HL-60 (cell line): ENCODE data around the gene SDHAF2.

Experiments used
- DNase-seq, 2 experiments: peaks; one replicate each; pipeline ENCODE4 v3.0.0-alpha.2; 2010 to 2020; ENCODE audit warnings: low read depth in 1 of 2, low spot score in 1 of 2
- H3K27ac ChIP-seq: fragments of 250-450 bp; sonication (Bioruptor Pico); replicated peaks from 2 replicates; pipeline ENCODE4 v1.5.1; 2020; ENCODE audit warnings: mild to moderate bottlenecking, moderate library complexity
- H3K27me3 ChIP-seq: fragments of 250-450 bp; sonication (Bioruptor Pico); 2 replicates; pipeline ENCODE4 v1.5.1; 2021; ENCODE audit warnings: mild to moderate bottlenecking, moderate library complexity; ENCODE audit not compliant: insufficient read depth, poor library complexity, severe bottlenecking
- H3K4me3 ChIP-seq: replicated peaks from 2 replicates; pipeline ENCODE4 v1.5.1; 2011; ENCODE audit warnings: mild to moderate bottlenecking, control low read depth, low read length; ENCODE audit not compliant: insufficient read depth
- GABPA ChIP-seq: IDR thresholded peaks from 2 replicates; pipeline ENCODE4 v1.6.1; 2012; ENCODE audit warnings: low read depth
- POLR2AphosphoS5 ChIP-seq: IDR thresholded peaks from 2 replicates; pipeline ENCODE4 v1.6.1; 2012; ENCODE audit warnings: low read depth
- SPI1 ChIP-seq: IDR thresholded peaks from 2 replicates; pipeline ENCODE4 v1.6.1; 2012; ENCODE audit warnings: low read depth, mild to moderate bottlenecking, borderline replicate concordance
- TF ChIP-seq, protein P1 (sequence below): IDR thresholded peaks from one replicate; pipeline ENCODE4 v1.5.1; 2011; ENCODE audit warnings: low read length, control low read depth, inconsistent platforms; ENCODE audit not compliant: insufficient read depth
- TF ChIP-seq, protein P2 (sequence below): IDR thresholded peaks from 2 replicates; pipeline ENCODE4 v1.6.1; 2012; ENCODE audit warnings: low read depth; ENCODE audit not compliant: insufficient replicate concordance

SDHAF2 gene

DNA sequence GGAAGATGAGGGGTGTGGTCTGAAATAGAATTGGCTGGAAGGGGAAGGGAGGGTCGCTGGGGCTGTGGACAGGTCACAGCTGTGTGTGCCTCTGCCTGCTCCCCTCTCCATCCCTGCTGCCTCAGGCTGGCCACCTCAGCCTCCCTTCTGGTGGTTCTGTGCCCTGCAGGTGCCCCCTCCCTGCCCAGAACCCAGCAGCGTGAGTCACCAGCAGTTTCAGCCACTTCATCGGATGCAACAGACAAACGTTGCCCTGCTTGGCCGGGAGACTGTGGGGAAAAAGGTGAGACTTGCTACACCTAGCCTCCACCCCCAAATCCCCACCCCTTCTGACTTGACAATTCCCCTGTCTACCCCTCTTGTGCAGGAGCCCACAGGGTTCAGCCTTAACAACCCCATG is 56.9 kb downstream of the SDHAF2 start:
- TF ChIP-seq SPI1 = no peak
- TF ChIP-seq POLR2AphosphoS5 = no peak
- TF ChIP-seq, protein P1, sequence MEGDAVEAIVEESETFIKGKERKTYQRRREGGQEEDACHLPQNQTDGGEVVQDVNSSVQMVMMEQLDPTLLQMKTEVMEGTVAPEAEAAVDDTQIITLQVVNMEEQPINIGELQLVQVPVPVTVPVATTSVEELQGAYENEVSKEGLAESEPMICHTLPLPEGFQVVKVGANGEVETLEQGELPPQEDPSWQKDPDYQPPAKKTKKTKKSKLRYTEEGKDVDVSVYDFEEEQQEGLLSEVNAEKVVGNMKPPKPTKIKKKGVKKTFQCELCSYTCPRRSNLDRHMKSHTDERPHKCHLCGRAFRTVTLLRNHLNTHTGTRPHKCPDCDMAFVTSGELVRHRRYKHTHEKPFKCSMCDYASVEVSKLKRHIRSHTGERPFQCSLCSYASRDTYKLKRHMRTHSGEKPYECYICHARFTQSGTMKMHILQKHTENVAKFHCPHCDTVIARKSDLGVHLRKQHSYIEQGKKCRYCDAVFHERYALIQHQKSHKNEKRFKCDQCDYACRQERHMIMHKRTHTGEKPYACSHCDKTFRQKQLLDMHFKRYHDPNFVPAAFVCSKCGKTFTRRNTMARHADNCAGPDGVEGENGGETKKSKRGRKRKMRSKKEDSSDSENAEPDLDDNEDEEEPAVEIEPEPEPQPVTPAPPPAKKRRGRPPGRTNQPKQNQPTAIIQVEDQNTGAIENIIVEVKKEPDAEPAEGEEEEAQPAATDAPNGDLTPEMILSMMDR = no peak
- Histone ChIP-seq H3K27ac (no peak overlapping the region), H3K27me3 (no peaks in the 10 kb centered on the region), H3K4me3 (no peak overlapping the region)
- no peak for DNase-seq

DNA sequence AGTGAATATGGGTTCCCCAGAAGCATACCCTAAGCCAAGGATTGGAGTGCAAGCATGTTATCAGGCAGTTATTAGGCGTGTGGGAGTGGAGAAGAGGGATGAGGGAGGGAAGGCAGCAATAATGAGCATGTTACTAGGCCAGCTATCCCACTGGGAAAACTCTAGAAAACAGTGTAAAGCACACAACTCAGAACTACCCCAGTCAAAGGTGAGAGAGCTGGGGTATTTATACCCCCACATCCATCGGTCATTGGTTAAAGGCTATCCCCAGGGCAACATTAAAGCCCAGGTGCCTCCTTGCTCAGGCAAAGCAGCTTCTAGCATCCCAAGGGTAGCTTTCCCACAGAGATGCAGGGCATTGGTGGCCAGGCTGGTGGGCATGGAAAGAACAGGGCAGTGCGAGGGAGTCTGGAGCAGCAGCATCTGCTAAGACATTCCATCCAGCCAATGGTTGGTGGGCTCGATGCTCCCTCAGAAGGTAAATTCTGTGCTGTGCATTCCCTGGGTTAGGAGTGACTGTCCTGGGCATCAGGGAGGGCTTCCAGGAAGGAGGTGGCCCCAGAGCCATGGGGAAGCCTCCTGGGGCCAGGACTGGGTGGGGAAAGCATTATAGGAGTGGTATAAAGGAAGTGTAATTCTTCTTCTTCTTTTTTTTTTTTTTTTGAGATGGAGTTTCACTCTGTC is 57.6 kb downstream of the SDHAF2 start:
- Histone ChIP-seq H3K27me3 (peaks cover 2% of the 10 kb centered on the region), H3K4me3 (no peak overlapping the region), H3K27ac (no peak overlapping the region)
- TF ChIP-seq, protein P2, sequence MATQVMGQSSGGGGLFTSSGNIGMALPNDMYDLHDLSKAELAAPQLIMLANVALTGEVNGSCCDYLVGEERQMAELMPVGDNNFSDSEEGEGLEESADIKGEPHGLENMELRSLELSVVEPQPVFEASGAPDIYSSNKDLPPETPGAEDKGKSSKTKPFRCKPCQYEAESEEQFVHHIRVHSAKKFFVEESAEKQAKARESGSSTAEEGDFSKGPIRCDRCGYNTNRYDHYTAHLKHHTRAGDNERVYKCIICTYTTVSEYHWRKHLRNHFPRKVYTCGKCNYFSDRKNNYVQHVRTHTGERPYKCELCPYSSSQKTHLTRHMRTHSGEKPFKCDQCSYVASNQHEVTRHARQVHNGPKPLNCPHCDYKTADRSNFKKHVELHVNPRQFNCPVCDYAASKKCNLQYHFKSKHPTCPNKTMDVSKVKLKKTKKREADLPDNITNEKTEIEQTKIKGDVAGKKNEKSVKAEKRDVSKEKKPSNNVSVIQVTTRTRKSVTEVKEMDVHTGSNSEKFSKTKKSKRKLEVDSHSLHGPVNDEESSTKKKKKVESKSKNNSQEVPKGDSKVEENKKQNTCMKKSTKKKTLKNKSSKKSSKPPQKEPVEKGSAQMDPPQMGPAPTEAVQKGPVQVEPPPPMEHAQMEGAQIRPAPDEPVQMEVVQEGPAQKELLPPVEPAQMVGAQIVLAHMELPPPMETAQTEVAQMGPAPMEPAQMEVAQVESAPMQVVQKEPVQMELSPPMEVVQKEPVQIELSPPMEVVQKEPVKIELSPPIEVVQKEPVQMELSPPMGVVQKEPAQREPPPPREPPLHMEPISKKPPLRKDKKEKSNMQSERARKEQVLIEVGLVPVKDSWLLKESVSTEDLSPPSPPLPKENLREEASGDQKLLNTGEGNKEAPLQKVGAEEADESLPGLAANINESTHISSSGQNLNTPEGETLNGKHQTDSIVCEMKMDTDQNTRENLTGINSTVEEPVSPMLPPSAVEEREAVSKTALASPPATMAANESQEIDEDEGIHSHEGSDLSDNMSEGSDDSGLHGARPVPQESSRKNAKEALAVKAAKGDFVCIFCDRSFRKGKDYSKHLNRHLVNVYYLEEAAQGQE = no peak
- TF ChIP-seq GABPA (no peak), POLR2AphosphoS5 (no peak), SPI1 (no peak)
- TF ChIP-seq, protein P1 = no peak
- DNase-seq = no peak

DNA sequence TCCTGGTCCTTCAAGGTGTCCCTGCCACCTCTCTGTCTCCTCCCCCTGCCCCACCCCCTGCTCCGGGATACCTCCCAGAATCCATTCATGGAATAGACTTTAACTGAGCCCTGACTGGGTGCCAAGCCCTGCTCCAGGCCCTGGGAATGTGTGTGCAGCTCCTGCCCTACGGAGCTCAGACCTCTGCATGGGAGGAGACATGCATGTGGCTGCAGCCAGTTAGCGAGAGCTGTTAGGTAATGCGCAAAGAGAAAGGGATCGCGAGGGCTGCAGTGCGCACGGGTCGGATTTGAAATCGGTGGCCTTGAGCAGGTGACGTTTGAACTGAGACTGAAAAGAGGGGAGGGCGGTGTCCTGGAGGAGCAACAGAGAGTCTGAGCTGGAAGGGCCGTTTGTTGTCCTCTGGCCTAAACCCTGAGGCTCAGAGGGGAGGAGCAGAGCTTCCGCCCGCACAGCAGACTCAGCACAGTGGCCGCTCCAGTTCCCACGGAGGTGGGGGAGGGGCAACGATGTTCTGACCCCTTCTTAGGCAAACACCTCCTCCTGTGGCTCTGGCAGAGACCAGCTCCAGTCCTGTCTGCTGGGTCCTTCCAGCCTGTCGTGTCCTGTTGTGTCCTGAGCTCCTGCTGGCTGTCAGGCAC is 58.8 kb downstream of the SDHAF2 start:
- H3K27me3 ChIP-seq = peaks cover 2% of the 10 kb centered on the region
- TF ChIP-seq, protein P1 = no peak
- TF ChIP-seq SPI1 = no peak
- TF ChIP-seq, protein P2 = no peak
- TF ChIP-seq GABPA = no peak
- TF ChIP-seq POLR2AphosphoS5 = no peak
- no peak overlapping the region for H3K27ac ChIP-seq
- no peak overlapping the region for H3K4me3 ChIP-seq
- DNase-seq = no peak
